Right hindlimb (tissue), 1 donor: ENCODE data around the gene C1orf159.
A peak's percentile ranks its signal among the peaks of the same experiment; 100 is the strongest.

Source experiments
- DNase-seq: peaks from one replicate; pipeline ENCODE4 v3.0.0-alpha.2; 2018

The C1orf159 gene

GRCh38 chr1:1090424-1091343 lies 25.2 kb downstream of the C1orf159 start:
- no peak for DNase-seq

DNA sequence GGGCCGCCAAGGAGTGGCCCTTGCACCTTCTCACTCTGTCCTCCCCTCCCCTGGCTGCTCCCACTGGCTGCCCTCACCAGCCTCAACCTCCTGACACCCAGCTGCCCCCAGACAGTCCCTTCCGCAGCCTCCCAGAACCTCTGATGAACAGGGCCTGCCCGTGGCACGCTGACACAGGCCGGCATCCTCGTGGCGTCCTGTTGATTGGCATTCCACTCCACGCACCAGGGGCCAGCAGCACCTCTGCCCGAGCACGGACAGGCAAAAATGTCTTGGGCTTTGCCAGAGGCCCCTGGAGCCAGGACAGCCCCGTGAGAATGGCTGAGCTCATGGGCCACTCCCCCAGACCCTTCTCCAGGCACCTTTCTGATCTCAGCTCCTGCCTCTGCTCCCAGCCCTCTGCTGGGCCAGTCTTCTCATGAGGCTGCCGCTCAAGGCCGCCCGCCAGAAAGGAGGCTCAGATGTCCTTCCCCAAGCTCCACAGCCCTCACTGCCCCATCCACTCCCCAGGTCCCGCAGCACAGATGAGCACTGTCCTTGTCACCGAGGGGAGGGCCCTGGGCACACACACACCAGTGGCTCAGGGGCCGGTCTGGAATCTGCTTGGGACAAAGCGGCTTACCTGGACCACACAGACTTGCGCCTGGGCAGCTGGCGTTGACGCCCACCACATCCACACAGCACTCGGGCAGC lies 26.0 kb downstream of the C1orf159 start:
- peak; percentile 17 for DNase-seq

- no peak for DNase-seq
These were observed 26.8 kb downstream of the C1orf159 start for GRCh38 chr1:1088801-1089680.

DNA sequence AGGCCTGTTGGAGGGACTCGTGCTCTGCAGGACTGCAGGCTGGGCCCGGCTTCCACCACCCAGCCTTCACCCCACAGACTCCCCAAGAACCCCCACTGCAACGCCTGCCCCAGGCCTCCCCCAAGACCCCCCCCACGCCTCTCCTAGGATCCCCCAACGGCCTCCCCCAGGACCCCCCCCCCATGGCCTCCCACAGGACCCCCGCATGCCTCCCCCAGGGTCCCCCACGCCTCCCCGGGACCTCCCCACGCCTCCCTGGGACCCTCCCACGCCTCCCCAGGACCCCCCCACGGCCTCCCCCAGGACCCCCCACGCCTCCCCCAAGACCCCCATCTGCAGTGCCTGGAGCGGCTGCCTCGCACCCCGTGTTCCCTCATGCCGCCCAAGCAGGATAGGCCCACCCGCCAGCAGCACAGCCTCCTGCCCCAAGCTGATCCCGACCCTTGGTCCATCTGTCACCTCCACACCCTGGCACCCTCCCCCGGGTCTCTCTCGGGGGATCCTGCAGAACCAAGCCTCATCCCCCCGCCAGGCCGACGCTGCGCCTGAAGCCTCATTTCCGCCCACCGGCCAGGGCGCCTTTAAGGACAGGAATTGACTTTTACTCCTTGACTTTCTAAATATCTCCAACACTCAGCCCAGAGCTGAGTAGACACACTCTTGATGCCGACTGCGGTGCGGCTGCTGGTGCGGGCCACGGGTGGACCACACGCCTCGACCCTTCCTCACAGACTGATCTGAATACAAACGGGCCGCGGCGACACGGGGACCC lies 27.7 kb downstream of the C1orf159 start:
- DNase-seq, result no peak

GRCh38 chr1:1087351-1088028 lies 28.4 kb downstream of the C1orf159 start:
- no peak for DNase-seq

- DNase-seq, result no peak
These were observed 29.0 kb downstream of the C1orf159 start for GRCh38 chr1:1086911-1087341.

DNA sequence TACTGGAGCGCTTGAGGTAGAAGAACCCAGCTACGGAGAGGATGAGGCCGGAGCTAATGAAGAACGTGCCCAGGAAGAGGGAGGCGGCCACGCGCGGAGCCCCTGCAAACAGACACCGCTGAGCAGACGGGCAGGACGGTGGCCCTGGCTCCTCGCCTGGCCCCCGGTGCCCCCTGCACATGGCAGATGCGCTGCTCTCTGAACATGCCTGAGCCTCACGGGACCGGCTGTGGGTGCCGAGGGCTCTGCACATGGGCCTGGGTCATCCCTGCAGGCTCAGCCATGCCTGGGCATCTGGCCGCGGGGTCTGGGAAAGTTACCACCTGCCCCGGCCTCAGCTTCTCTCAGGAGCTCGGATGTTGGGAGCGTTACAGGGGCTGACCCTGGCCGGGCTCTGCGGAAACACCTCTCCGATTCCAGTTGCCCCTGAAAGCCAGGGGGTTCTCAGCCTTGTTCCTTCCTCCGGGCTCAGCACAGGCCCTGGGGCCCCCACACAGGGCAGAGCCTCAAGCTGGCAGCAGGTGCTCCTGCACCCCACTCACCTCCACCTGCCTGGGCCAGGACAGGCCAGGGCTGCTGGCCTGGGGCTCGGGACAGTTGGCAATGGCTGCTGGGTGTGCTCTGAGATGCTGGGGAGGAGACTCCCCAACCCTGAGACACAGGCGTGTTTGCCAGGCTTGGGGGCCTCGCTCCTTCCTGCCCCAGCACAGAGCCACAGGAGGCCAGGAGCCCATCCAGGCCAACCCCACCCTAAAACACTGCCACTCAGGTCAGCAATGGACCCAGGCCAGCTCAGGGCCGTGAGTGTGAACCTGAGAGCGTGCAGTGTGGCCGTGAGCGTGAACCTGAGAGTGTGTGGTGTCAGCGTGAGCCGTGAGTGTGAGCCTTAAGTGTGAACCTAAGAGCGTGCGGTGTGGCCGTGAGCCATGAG lies 29.7 kb downstream of the C1orf159 start:
- DNase-seq, result peak; percentile 18

- no peak for DNase-seq
These were observed 30.6 kb downstream of the C1orf159 start for GRCh38 chr1:1085171-1085841.

DNA sequence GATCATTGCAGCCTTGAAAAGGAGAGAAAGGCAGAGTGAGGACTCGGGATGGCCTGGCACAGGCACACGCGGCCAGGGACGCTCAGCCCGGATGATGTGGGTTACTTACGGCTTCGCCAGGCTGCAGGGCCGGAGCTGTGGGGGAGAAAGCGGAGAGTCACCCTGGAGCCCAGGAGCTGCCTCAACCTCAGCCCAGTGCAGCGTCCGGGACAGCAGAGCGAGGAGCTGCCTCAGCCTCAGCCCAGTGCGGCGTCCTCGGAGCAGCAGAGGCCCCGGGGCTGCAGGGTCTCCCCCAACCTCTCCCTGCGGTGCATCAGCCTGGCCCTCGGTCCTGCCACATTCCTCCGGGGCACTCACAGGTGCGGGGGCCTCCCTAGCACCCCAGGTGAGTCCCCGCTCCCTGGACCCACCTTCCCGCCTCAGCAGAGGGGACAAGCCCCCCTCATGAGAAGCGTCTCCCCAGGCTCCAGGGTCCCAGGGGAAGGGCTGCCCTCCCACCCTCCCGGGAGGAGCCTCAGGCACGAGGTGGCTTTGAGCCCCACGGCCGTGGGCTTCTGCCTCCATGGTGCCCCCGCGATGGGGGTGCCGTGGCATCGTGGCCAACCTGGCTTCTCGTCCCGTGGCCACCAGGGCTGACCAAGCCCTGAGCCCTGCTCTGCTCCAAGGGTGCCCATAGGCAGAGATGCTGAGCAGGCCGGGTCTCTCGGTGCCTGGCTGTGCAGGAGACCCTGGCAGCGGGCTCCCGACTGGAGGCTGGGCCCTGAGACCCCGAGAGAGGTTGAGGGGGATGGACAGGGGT lies 31.3 kb downstream of the C1orf159 start:
- DNase-seq, result no peak

DNA sequence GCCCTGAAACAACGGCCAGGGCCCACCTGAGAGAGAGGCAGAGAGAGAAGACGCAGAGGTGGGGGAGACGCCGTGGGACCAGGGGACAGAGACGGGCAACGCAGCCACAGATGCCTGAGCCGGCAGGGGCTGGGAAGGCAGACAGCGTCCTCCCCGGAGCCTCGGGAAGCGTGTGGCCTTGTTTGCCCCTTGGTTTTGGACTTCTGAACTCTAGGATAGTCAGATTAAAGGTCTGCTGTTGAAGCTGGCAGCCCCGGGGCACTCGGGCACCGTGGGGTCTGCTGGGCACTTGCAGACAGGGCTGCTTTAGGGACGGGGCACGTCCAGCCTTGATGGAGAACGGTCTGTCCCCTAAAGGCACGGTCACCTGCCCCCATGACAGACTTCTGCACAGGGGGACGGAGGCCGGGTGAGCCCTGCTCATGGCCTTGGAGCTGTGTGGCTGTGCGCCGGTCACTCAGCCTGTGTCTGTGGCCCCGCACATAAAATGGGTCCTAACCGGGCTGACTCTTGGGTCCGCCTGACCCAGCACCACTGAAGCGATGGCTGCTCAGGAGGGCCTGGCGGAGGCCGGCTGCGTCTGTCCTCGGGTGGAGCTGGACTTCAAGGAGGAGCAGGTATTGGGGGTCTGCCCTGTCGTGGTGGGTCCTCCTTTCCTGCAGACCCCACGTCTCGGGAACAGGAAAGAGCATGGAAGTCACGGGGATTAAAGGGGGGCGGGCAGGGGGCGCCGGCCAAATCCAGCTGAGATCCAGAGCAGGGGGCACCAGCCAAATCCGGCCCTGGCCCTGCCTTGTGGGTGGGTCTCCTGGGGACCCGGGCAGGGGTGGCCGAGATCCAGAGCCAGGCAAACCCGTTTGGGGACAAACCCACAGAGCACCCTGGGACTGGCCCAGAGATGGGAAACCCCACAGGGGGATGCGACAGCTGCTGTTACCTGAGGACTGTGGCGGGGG lies 32.2 kb downstream of the C1orf159 start:
- no peak for DNase-seq

DNA sequence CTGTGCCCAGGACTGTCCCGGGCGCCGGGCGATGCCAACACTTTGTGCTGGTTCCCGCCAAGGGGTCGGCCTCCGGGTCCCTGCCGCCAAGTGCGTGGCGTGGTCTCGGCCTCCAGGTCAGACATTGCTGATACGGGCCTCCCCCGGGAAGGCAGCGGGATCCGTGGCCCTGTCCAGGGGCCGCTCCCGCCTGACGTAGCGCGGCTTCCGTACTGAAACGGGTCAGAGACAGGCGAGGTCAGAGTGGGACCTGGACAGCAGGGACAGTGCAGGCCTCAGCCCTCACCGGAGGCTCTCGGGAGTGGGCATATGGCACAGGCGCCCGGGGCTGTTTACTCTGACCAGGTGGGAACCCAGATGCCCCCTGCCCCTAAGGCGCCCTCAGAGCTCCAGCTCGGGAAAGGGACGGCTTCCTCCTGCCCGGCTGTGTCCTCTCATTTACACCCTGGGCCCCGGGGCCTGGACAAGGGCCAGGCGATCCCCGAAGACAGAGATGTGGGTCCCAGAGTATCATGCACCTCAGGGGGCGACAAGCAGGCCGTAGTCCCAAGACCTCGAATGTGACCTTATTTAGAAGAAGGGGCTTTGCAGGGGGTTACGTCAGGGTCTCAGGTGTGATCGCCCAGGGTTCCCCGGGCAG lies 33.0 kb downstream of the C1orf159 start:
- no peak for DNase-seq

DNA sequence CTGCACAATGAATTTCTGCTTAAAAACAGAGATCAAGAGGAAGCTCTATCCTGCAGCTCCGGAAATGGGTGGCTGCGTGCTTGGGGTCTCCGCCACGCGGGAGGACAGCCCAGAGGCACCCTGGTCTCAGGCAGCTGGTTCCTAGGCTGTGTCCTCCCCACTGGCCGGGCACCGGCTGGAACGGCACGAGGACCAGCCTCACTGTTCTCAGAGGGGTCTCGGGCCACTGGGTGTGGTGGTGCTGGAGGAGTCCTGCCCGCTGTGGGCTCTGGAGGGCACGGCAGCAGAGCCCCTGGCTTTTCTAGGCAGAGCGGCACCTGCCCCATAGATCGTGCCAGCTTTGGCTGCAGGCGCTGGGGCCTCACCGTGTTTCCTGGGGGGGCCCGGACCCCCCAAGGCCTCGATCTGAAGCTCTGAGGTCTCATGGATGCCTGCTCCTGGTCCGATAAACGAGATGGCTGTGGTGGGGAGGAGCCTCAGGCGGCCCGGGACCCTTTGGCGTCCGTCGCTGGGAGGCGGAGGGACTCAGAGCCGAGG lies 33.6 kb downstream of the C1orf159 start:
- peak; percentile 16 for DNase-seq

DNA sequence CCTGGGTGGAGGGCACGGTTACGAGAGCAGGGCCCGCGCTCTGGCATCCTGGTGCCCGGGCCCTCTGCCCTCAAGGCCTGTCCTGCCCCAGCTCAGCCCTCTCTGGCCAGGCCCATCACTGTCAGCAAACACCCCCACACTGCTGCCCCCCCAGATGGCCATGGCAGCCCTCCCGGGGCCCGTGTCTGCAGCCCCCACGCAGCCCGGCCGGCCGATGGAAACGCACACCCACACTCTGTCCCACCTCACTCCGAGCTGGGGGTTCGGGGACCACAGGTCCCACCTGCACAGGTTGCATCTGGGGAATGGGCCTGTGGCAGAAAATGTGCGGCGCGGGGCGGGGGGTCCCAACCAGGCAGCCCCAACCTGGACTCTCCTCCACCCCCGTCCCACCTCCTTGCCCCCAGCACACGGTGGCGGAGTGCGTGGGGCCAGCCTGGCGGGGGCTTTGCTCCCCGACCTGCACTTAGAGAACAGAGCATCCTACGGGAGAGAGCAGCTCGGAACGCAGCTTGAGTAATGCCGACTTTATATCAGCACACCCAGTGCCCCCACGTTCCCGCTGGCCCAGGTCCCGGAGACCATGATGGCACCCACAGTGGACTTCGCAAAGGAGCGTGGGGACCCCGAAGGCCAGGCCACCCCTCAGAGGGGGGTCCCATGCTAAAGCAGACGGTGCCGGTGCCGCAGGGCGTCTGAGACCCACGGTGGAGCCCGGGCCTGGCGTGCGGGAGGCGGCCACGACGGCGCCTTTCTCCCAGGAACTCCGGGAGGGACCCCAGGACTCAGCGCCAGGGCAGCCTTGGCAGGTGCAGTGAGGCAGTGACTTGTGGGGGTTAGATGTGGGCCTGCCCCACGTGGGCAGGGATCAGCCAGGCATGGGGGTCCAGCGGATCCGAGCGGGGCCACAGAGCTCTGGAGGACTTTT lies 34.3 kb downstream of the C1orf159 start:
- peak; percentile 24 for DNase-seq

- peak; percentile 22 for DNase-seq
These were observed 35.0 kb downstream of the C1orf159 start for GRCh38 chr1:1080951-1081310.

DNA sequence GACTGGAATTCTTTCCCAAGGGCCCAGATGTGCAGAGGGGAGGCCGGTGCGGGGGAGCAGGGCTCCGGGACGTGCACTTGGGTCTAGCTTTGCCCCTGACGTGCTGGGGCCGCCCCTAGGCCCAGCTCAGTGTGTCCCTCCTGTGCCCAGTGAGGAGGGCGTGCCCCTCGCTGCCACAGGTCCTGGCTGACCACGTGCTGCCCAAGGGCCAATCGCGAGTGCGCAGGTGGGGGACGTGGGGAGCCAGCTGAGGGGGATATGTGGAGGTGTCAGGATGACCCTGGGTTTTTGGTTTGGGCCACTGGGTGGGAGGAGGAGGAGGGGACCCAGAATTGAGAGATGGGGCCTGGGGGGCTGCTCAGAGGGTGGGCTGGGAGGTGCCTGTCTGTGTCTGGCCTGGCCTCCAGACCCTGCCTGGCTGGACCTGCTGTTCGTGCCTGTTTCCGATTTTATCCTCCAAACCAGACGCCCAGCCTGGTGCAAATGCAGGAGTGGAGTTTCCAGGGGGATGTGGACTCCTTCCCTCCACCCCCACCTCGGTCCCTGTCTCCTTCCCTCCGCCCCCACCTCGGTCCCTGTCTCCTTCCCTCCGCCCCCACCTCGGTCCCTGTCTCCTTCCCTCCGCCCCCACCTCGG lies 35.6 kb downstream of the C1orf159 start:
- DNase-seq, result peak; percentile 86
